ENCODE data around the gene OPCML.

GRCh38 chr11:133504906-133505305, 27.4 kb downstream of the OPCML start:
- TF ChIP-seq, protein P1, sequence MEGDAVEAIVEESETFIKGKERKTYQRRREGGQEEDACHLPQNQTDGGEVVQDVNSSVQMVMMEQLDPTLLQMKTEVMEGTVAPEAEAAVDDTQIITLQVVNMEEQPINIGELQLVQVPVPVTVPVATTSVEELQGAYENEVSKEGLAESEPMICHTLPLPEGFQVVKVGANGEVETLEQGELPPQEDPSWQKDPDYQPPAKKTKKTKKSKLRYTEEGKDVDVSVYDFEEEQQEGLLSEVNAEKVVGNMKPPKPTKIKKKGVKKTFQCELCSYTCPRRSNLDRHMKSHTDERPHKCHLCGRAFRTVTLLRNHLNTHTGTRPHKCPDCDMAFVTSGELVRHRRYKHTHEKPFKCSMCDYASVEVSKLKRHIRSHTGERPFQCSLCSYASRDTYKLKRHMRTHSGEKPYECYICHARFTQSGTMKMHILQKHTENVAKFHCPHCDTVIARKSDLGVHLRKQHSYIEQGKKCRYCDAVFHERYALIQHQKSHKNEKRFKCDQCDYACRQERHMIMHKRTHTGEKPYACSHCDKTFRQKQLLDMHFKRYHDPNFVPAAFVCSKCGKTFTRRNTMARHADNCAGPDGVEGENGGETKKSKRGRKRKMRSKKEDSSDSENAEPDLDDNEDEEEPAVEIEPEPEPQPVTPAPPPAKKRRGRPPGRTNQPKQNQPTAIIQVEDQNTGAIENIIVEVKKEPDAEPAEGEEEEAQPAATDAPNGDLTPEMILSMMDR (IDR thresholded peaks at IDR 0.05; ENCODE audit: insufficient read depth, low read length, poor library complexity, severe bottlenecking): no peak
- no peak for TF ChIP-seq EZH2phosphoT487 (conservative IDR thresholded peaks at IDR 0.05; ENCODE audit: low read length)
